CD4-positive, alpha-beta T cell (primary cell): ENCODE data around the gene USP2. TPM values are rescaled to one million over a fixed set of nuclear protein-coding genes. Genes with fewer than 3 reads are reported as not detected.
A peak's percentile ranks its signal among the peaks of the same experiment; 100 is the strongest.

ENCODE experiments used
- ATAC-seq: fragments of 200-7000 bp; cut with Tn5 transposase; one replicate; pipeline ENCODE4 v1.10.0; 2022; ENCODE audit warnings: mild to moderate bottlenecking; ENCODE audit not compliant: poor library complexity
- CTCF ChIA-PET: fragments of 350-600 bp; sonication (Branson Sonifier 250); formaldehyde crosslinking; loops from one replicate; lab custom pipeline; 2021; ENCODE audit warnings: antibody characterized with exemption, inconsistent platforms; lab: Charles Lee
- POLR2A ChIA-PET: fragments of 350-600 bp; sonication (Branson Sonifier 250); formaldehyde crosslinking; loops from one replicate; lab custom pipeline; 2021; ENCODE audit warnings: antibody characterized with exemption, inconsistent platforms; lab: Charles Lee
- DNase-seq, 14 experiments: peaks; one replicate each; pipeline ENCODE4 v3.0.0-alpha.2; 2013 to 2020; ENCODE audit warnings: mixed read lengths in 2 of 14
- H3K27ac ChIP-seq, 2 donors: one replicate each; pipeline versions ENCODE4 v1.5.1 to v1.7.0; 2013; ENCODE audit warnings: low read length in 2 of 2, low read depth in 1 of 2, mild to moderate bottlenecking in 1 of 2
- H3K27me3 ChIP-seq, 2 experiments: 1 replicate in 1 of 2; 2 replicates in 1 of 2; pipeline versions ENCODE4 v1.6.1 to v1.7.0; 2013; ENCODE audit warnings: low read length in 2 of 2, control low read depth in 1 of 2, mild to moderate bottlenecking in 1 of 2, moderate library complexity in 1 of 2; ENCODE audit not compliant: insufficient read depth in 2 of 2, control insufficient read depth in 1 of 2
- H3K36me3 ChIP-seq: one replicate; pipeline ENCODE4 v1.6.1; 2013; ENCODE audit warnings: low read length, control low read depth; ENCODE audit not compliant: insufficient read depth
- H3K4me1 ChIP-seq: one replicate; pipeline ENCODE4 v1.6.1; 2013; ENCODE audit warnings: low read length, control low read depth; ENCODE audit not compliant: insufficient read depth
- H3K4me3 ChIP-seq: one replicate; pipeline ENCODE4 v1.5.1; 2013; ENCODE audit warnings: mild to moderate bottlenecking, low read length, moderate library complexity
- H3K9me3 ChIP-seq, 2 experiments: 1 replicate in 1 of 2; 2 replicates in 1 of 2; pipeline versions ENCODE4 v1.6.1 to v1.7.0; 2013; ENCODE audit warnings: low read length in 2 of 2, mild to moderate bottlenecking in 2 of 2, control low read depth in 1 of 2, moderate library complexity in 1 of 2; ENCODE audit not compliant: control insufficient read depth in 1 of 2, insufficient read depth in 1 of 2
- H3K27ac Mint-ChIP-seq: one replicate; pipeline ENCODE4 v1.8.0; 2020; ENCODE audit warnings: mixed read lengths
- H3K27me3 Mint-ChIP-seq: one replicate; pipeline ENCODE4 v1.8.0; 2021; ENCODE audit warnings: mixed read lengths
- H3K36me3 Mint-ChIP-seq: one replicate; pipeline ENCODE4 v1.8.0; 2021; ENCODE audit warnings: low read depth, mixed read lengths
- H3K4me1 Mint-ChIP-seq: one replicate; pipeline ENCODE4 v1.8.0; 2021; ENCODE audit warnings: low read depth, mixed read lengths
- H3K4me3 Mint-ChIP-seq: one replicate; pipeline ENCODE4 v1.8.0; 2020; ENCODE audit warnings: mild to moderate bottlenecking, mixed read lengths
- H3K9me3 Mint-ChIP-seq: one replicate; pipeline ENCODE4 v1.8.0; 2020; ENCODE audit warnings: mixed read lengths
- intact Hi-C, 2 experiments: fragments of 100-400 bp; cut with DNase I in 1 of 2; cut with micrococcal nuclease in 1 of 2; formaldehyde crosslinking; loops; one replicate each; pipeline versions ENCODE4 v1.15.1 to v1.9.0; 2023 to 2025; cut with DNase I, micrococcal nuclease
- total RNA-seq, 174 experiments: library from RNA in 2 of 174; stranded (reverse) in 2 of 174; gene quantifications; one replicate each; pipeline ENCODE4 v1.2.3 and lab custom pipeline; 2021 to 2026
- TF ChIP-seq, protein P1 (sequence below): fragments of 200-600 bp; IDR thresholded peaks from one replicate; pipeline ENCODE4 v1.8.0; 2022; ENCODE audit warnings: antibody characterized with exemption, mild to moderate bottlenecking

Gene USP2
- total RNA-seq, 2 experiments from 2014 or later = 2.0 to 2.6 TPM

GRCh38 chr11:119342023-119342300, 39.5 kb downstream of the USP2 start:
- no peak overlapping the region for H3K4me3 ChIP-seq
- H3K27me3 Mint-ChIP-seq = peaks cover 64% of the 10 kb centered on the region
- no peak overlapping the region for H3K27ac ChIP-seq
- H3K36me3 Mint-ChIP-seq = peaks cover 5% of the 10 kb centered on the region
- ChIA-PET CTCF (no interaction called here), POLR2A (no interaction called here)
- no peak overlapping the region for H3K4me3 Mint-ChIP-seq
- no peaks in the 10 kb centered on the region for H3K9me3 Mint-ChIP-seq
- peaks cover 34 to 45% of the 10 kb centered on the region in 2 experiments for H3K27me3 ChIP-seq
- intact Hi-C loops = no loop called here
- TF ChIP-seq, protein P1, sequence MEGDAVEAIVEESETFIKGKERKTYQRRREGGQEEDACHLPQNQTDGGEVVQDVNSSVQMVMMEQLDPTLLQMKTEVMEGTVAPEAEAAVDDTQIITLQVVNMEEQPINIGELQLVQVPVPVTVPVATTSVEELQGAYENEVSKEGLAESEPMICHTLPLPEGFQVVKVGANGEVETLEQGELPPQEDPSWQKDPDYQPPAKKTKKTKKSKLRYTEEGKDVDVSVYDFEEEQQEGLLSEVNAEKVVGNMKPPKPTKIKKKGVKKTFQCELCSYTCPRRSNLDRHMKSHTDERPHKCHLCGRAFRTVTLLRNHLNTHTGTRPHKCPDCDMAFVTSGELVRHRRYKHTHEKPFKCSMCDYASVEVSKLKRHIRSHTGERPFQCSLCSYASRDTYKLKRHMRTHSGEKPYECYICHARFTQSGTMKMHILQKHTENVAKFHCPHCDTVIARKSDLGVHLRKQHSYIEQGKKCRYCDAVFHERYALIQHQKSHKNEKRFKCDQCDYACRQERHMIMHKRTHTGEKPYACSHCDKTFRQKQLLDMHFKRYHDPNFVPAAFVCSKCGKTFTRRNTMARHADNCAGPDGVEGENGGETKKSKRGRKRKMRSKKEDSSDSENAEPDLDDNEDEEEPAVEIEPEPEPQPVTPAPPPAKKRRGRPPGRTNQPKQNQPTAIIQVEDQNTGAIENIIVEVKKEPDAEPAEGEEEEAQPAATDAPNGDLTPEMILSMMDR = no peak
- peak in 1 of 14 experiments; percentile 19 for DNase-seq
- H3K27ac Mint-ChIP-seq = no peak overlapping the region
- no peak for ATAC-seq
- H3K9me3 ChIP-seq = peaks cover 0 to 12% of the 10 kb centered on the region in 2 experiments
- peaks cover 18% of the 10 kb centered on the region for H3K4me1 Mint-ChIP-seq
- peaks cover 30% of the 10 kb centered on the region for H3K4me1 ChIP-seq
- H3K36me3 ChIP-seq = peaks cover 2% of the 10 kb centered on the region

- ATAC-seq (no peak), DNase-seq (peak in 1 of 14 experiments; percentile 34)
- peaks cover 4% of the 10 kb centered on the region for H3K36me3 ChIP-seq
- Mint-ChIP-seq H3K27me3 (peaks cover 59% of the 10 kb centered on the region), H3K4me1 (peaks cover 20% of the 10 kb centered on the region), H3K27ac (no peak overlapping the region), H3K9me3 (no peaks in the 10 kb centered on the region), H3K4me3 (no peak overlapping the region), H3K36me3 (peaks cover 6% of the 10 kb centered on the region)
- ChIA-PET CTCF (interaction anchor here (1.0 kb wide), 1 partner anchor 15 kb away, joined by 3 read pairs; no protein-coding TSS in a partner anchor), POLR2A (no interaction called here)
- intact Hi-C loops = no loop called here
- H3K4me1 ChIP-seq = peaks cover 30% of the 10 kb centered on the region
- peaks cover 34 to 45% of the 10 kb centered on the region in 2 experiments for H3K27me3 ChIP-seq
- no peak overlapping the region for H3K27ac ChIP-seq
- TF ChIP-seq, protein P1 = no peak
- H3K4me3 ChIP-seq = no peak overlapping the region
- H3K9me3 ChIP-seq = peaks cover 0 to 12% of the 10 kb centered on the region in 2 experiments
Observed at GRCh38 chr11:119341222-119342022, 40.1 kb downstream of the USP2 start.

DNA sequence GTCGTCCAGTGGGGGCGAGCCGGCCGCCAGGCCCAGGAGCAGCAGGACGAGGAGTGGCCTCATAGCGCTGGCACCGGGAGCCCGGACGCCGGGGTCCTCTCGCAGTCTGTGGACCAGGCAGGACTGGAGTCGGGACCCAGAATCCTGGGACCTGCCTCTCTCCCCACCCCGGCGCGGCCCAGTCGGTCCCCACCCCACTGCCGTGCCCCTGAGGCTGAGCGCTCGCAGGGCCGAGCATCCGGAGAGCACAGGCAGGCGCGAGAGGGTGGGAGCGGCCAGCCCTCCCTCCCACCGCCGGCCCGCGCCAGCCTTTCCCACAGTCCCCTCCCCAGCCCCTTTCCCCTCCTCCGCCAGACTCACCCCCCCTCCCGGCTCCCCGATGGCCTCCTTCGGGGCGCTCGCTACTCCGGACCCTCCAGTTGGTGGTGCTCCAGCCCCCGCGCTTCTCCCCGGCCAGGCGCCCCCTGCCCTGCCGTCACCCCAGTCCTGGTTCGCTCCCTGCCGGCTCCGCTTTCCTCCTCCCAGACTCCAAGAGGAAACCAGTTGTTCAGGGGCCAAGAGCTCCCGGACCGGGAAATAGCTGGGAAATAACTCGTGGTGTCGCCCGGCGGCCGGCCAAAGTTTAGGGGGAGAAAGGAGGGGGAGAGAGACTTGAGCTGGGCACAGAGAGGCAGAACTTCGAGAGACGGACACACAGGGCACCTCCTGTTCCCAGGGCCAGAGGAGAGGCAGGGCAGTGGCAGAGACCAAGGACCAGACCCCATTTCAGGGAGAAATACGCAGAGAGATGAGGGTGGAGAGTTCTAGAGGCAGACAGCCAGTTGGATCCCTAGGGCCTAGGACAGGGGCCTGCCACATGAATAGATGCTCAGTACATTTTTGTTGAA, 40.9 kb downstream of the USP2 start, which contains the start of gene C1QTNF5:
Gene C1QTNF5, minus strand, starts transcription at position 549 of the 887 bp plus-strand sequence. Its CDS starts 486 bp downstream, at position 63.
- ATAC-seq (no peak), DNase-seq (peak in 1 of 14 experiments; percentile 30)
- Mint-ChIP-seq H3K4me3 (peak within 1 kb of the TSS; percentile 42), H3K27me3 (peaks cover 58% of the 10 kb centered on the region), H3K4me1 (peaks cover 28% of the 10 kb centered on the region), H3K9me3 (no peaks in the 10 kb centered on the region), H3K27ac (no peak within 1 kb of the TSS), H3K36me3 (peaks cover 13% of the 10 kb centered on the region)
- intact Hi-C loops = no loop called here
- TF ChIP-seq, protein P1 = no peak
- ChIA-PET CTCF (interaction anchor here (0.6 to 1.0 kb wide), 3 partner anchors 16 to 18 kb away, joined by 3 read pairs; no protein-coding TSS in a partner anchor), POLR2A (no interaction called here)
- Histone ChIP-seq H3K9me3 (peaks cover 0 to 12% of the 10 kb centered on the region in 2 experiments), H3K27me3 (peaks cover 34 to 45% of the 10 kb centered on the region in 2 experiments), H3K36me3 (peaks cover 4% of the 10 kb centered on the region), H3K4me3 (no peak within 1 kb of the TSS), H3K4me1 (peaks cover 32% of the 10 kb centered on the region), H3K27ac (no peak within 1 kb of the TSS)
